Suprapubic skin (tissue), 4 donors: ENCODE data around the gene AIFM3. TPM values are rescaled to one million over a fixed set of nuclear protein-coding genes. Genes with fewer than 3 reads are reported as not detected.

Source experiments
- DNase-seq, 2 donors: peaks; one replicate each; pipeline ENCODE4 v3.0.0-alpha.2; 2019; ENCODE audit warnings: low spot score in 2 of 2
- H3K27ac ChIP-seq: fragments of 200-600 bp; sonication (generic); one replicate; pipeline ENCODE4 v1.5.1; 2019
- H3K27me3 ChIP-seq: fragments of 200-600 bp; sonication (generic); one replicate; pipeline ENCODE4 v1.5.1; 2019
- H3K36me3 ChIP-seq: fragments of 200-600 bp; sonication (generic); one replicate; pipeline ENCODE4 v1.5.1; 2019
- H3K4me1 ChIP-seq: fragments of 200-600 bp; sonication (generic); one replicate; pipeline ENCODE4 v1.5.1; 2019
- H3K4me3 ChIP-seq: fragments of 200-600 bp; sonication (generic); one replicate; pipeline ENCODE4 v1.5.1; 2019; ENCODE audit warnings: mild to moderate bottlenecking
- H3K9me3 ChIP-seq: fragments of 200-600 bp; sonication (generic); one replicate; pipeline ENCODE4 v1.5.1; 2019
- CTCF ChIP-seq, 2 donors: fragments of 200-600 bp in 1 of 2; fragments of 450-650 bp in 1 of 2; sonication (generic) in 1 of 2; IDR thresholded peaks; one replicate each; pipeline ENCODE4 v1.5.1; 2016 to 2019; ENCODE audit warnings: antibody characterized with exemption in 2 of 2, mild to moderate bottlenecking in 1 of 2, moderate library complexity in 1 of 2
- EP300 ChIP-seq: sonication (generic); formaldehyde crosslinking; IDR thresholded peaks from one replicate; pipeline ENCODE4 v1.6.1; 2017; ENCODE audit warnings: antibody characterized with exemption
- POLR2A ChIP-seq, 2 donors: fragments of 450-650 bp; IDR thresholded peaks; one replicate each; pipeline ENCODE4 v1.6.1; 2017; ENCODE audit warnings: antibody characterized with exemption in 2 of 2, mild to moderate bottlenecking in 2 of 2, moderate library complexity in 2 of 2
- POLR2AphosphoS5 ChIP-seq, 3 donors: sonication (generic); formaldehyde crosslinking; IDR thresholded peaks; one replicate each; pipeline ENCODE4 v1.6.1; 2017; ENCODE audit warnings: antibody characterized with exemption in 3 of 3
- WGBS: methylation state at CpG from one replicate; pipeline ENCODE4 v1.1.5; 2018; 5-methylcytosine and 5-hydroxymethylcytosine counted together
- total RNA-seq, 4 donors: library from RNA; depleted of rRNA; stranded (reverse); fragments of >200 nt; gene quantifications; one replicate each; pipeline ENCODE4 v1.1.0, GENCODE V29; 2016

The AIFM3 gene
- total RNA-seq, 4 donors from 2014 or later, result 0.72 TPM; not detected in 3

DNA sequence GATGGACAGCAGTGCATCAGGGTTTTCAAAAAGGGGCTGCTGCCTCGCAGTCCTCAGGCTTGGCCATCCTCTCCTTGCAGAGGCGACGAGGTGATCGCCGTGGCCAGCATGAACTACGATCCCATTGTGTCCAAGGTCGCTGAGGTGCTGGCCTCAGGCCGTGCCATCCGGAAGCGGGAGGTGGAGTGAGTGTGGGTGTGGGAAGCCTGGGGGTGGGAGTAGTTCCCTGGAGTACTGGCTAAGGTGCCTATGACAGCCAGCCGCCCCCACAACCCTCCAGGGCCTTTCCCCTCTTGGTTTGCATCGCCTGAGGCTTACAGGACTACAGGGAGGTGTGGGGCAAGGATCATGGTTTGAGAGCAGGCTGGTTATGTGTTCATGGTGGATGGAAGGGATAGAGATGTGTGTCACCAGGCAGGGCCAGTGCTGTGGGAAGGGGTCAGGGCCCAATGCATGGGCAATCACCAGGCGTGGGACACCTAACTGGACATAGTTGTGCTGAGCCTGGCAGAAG, 12.9 kb downstream of the AIFM3 start:
- no peak for DNase-seq
- Histone ChIP-seq H3K4me3 (peak overlapping the region; percentile 34), H3K27ac (no peak overlapping the region), H3K36me3 (no peaks in the 10 kb centered on the region), H3K27me3 (no peaks in the 10 kb centered on the region), H3K9me3 (no peaks in the 10 kb centered on the region), H3K4me1 (peaks cover 43% of the 10 kb centered on the region)
- WGBS, result 19% methylated on average over 12 of the region's 13 CpGs
- TF ChIP-seq EP300, result no peak
- no peak for TF ChIP-seq CTCF (IDR thresholded peaks at IDR 0.05)
- TF ChIP-seq POLR2AphosphoS5 (IDR thresholded peaks at IDR 0.05), result no peak
- TF ChIP-seq POLR2A (IDR thresholded peaks at IDR 0.05), result no peak

DNA sequence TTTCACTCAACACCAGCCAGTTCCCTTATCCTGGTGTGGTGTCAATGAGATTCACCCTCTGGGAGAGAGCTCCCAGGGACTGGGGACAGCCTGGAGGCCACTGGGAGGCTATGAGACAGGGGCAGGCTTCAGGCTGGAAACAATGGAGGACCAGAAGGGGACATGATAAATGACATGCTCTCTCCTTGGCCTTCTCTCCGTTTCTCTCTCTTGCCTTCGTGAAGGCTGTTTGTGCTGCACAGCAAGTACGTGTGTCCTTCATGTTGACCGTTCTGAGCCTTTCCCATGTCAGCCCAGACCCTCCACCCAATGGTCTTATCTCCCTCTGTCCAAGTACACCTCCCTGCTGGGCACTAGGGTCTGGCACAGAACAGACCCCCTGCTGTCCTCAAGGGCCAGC, 13.5 kb downstream of the AIFM3 start:
- Histone ChIP-seq H3K27me3 (no peaks in the 10 kb centered on the region), H3K4me3 (no peak overlapping the region), H3K9me3 (no peaks in the 10 kb centered on the region), H3K36me3 (no peaks in the 10 kb centered on the region), H3K27ac (no peak overlapping the region), H3K4me1 (peaks cover 43% of the 10 kb centered on the region)
- TF ChIP-seq CTCF (IDR thresholded peaks at IDR 0.05) (no peak), POLR2AphosphoS5 (IDR thresholded peaks at IDR 0.05) (no peak), POLR2A (IDR thresholded peaks at IDR 0.05) (no peak), EP300 (no peak)
- WGBS, result 95% methylated on average over 4 of the region's 4 CpGs
- DNase-seq, result no peak

- H3K36me3 ChIP-seq, result no peaks in the 10 kb centered on the region
- H3K4me1 ChIP-seq, result peaks cover 43% of the 10 kb centered on the region
- no peaks in the 10 kb centered on the region for H3K9me3 ChIP-seq
- peak overlapping the region; percentile 79 for H3K27ac ChIP-seq
- DNase-seq, result no peak
- TF ChIP-seq EP300 (no peak), POLR2A (IDR thresholded peaks at IDR 0.05) (no peak)
- WGBS, result 47% methylated on average over 10 of the region's 10 CpGs
- peak overlapping the region; percentile 70 for H3K4me3 ChIP-seq
- H3K27me3 ChIP-seq, result no peaks in the 10 kb centered on the region
These were observed 14.1 kb downstream of the AIFM3 start for GRCh38 chr22:20980938-20981722.

GRCh38 chr22:20981787-20982562, 14.9 kb downstream of the AIFM3 start, which contains the start of gene LZTR1:
Gene LZTR1 (plus strand): TSS chr22:20982297. CDS start chr22:20982372, 75 bp downstream.
- WGBS, result under 1% methylated on average over 57 of the region's 87 CpGs
- H3K36me3 ChIP-seq, result no peaks in the 10 kb centered on the region
- peak; percentile 83 to 90 for DNase-seq
- peaks cover 43% of the 10 kb centered on the region for H3K4me1 ChIP-seq
- peak within 1 kb of the TSS; percentile 79 for H3K27ac ChIP-seq
- H3K27me3 ChIP-seq, result no peaks in the 10 kb centered on the region
- no peaks in the 10 kb centered on the region for H3K9me3 ChIP-seq
- TF ChIP-seq EP300 (no peak), POLR2A (IDR thresholded peaks at IDR 0.05) (peak in 1 of 2 donors; percentile 68), CTCF (IDR thresholded peaks at IDR 0.05) (peak; percentile 9 to 34), POLR2AphosphoS5 (IDR thresholded peaks at IDR 0.05) (peak; percentile 79 to 88 (median 83))
- peak within 1 kb of the TSS; percentile 70 for H3K4me3 ChIP-seq

- peaks cover 43% of the 10 kb centered on the region for H3K4me1 ChIP-seq
These were observed 15.5 kb downstream of the AIFM3 start for GRCh38 chr22:20982563-20982882.

More at GRCh38 chr22:20982563-20982882, 15.5 kb downstream of the AIFM3 start:
- Histone ChIP-seq H3K9me3 (no peaks in the 10 kb centered on the region), H3K36me3 (peaks cover 3% of the 10 kb centered on the region), H3K4me3 (peak overlapping the region; percentile 70), H3K27me3 (no peaks in the 10 kb centered on the region), H3K27ac (peak overlapping the region; percentile 79)
- no peak for DNase-seq
- TF ChIP-seq POLR2A (IDR thresholded peaks at IDR 0.05) (no peak), CTCF (IDR thresholded peaks at IDR 0.05) (no peak), EP300 (no peak), POLR2AphosphoS5 (IDR thresholded peaks at IDR 0.05) (no peak)
- whole genome bisulfite sequencing, result 1% methylated on average over 11 of the region's 12 CpGs
